Gastrocnemius medialis (tissue), 4 donors: ENCODE data around the gene PLCL1. TPM values are rescaled to one million over a fixed set of nuclear protein-coding genes. Genes with fewer than 3 reads are reported as not detected.

Source experiments
- total RNA-seq, 4 donors: library from RNA; depleted of rRNA; stranded (reverse); fragments of >200 nt; gene quantifications; one replicate each; pipeline versions ENCODE4 v1.1.0 to v1.2.3, GENCODE V29; 2016

PLCL1 gene
- total RNA-seq, 4 donors from 2014 or later, result 5.9 to 10.7 (median 9.8) TPM

Other genes with a start within 250 kb of the PLCL1 start
- gene RFTN2, start 129.0 kb upstream of the PLCL1 start, total RNA-seq, result 1 to 10 TPM; 1.1 to 6.3 (median 3.2) TPM
- gene MARS2, start 99.2 kb upstream of the PLCL1 start, total RNA-seq, result 1 to 10 TPM; 3.4 to 8.9 (median 7.7) TPM
- 1 to 10 TPM; 2.4 to 8.1 (median 2.6) TPM for gene BOLL, start 19.3 kb upstream of the PLCL1 start, total RNA-seq